Sigmoid colon (tissue), 4 donors: ENCODE data around the gene HIGD2B.

Experiments
- CTCF ChIP-seq, 4 experiments: fragments of 450-650 bp in 3 of 4; fragments of 200-600 bp in 1 of 4; IDR thresholded peaks; one replicate each; pipeline ENCODE4 v1.5.1; 2016 to 2019; ENCODE audit warnings: antibody characterized with exemption in 4 of 4, mild to moderate bottlenecking in 3 of 4, moderate library complexity in 2 of 4
- EP300 ChIP-seq, 4 donors: sonication (generic); formaldehyde crosslinking; IDR thresholded peaks; one replicate each; pipeline ENCODE4 v1.6.1; 2017; ENCODE audit warnings: antibody characterized with exemption in 4 of 4
- POLR2A ChIP-seq, 2 donors: fragments of 450-650 bp; IDR thresholded peaks; one replicate each; pipeline ENCODE4 v1.6.1; 2016; ENCODE audit warnings: antibody characterized with exemption in 2 of 2, mild to moderate bottlenecking in 2 of 2, moderate library complexity in 2 of 2
- POLR2AphosphoS5 ChIP-seq, 4 donors: sonication (generic); formaldehyde crosslinking; IDR thresholded peaks; one replicate each; pipeline ENCODE4 v1.6.1; 2017; ENCODE audit warnings: antibody characterized with exemption in 4 of 4

GRCh38 chr15:72735111-72735510, 49.1 kb upstream of the HIGD2B start:
- TF ChIP-seq CTCF (IDR thresholded peaks at IDR 0.05): no peak
- no peak for TF ChIP-seq POLR2A (IDR thresholded peaks at IDR 0.05)
- TF ChIP-seq EP300 (IDR thresholded peaks at IDR 0.05): no peak
- no peak for TF ChIP-seq POLR2AphosphoS5 (IDR thresholded peaks at IDR 0.05)
